Prostate gland (tissue), 2 donors: ENCODE measurements around the gene AGBL3.

Source experiments
- POLR2A ChIP-seq: fragments of 450-650 bp; IDR thresholded peaks from one replicate; pipeline ENCODE4 v1.6.1; 2016; ENCODE audit warnings: antibody characterized with exemption, mild to moderate bottlenecking
- TF ChIP-seq, protein P1 (sequence below), 4 experiments: fragments of 200-600 bp in 2 of 4; fragments of 450-650 bp in 2 of 4; sonication (generic) in 2 of 4; IDR thresholded peaks; 1 replicate in 3 of 4; 2 replicates in 1 of 4; pipeline ENCODE4 v1.5.1; 2016 to 2019; ENCODE audit warnings: antibody characterized with exemption in 4 of 4, mild to moderate bottlenecking in 2 of 4, moderate library complexity in 2 of 4

- TF ChIP-seq, protein P1, sequence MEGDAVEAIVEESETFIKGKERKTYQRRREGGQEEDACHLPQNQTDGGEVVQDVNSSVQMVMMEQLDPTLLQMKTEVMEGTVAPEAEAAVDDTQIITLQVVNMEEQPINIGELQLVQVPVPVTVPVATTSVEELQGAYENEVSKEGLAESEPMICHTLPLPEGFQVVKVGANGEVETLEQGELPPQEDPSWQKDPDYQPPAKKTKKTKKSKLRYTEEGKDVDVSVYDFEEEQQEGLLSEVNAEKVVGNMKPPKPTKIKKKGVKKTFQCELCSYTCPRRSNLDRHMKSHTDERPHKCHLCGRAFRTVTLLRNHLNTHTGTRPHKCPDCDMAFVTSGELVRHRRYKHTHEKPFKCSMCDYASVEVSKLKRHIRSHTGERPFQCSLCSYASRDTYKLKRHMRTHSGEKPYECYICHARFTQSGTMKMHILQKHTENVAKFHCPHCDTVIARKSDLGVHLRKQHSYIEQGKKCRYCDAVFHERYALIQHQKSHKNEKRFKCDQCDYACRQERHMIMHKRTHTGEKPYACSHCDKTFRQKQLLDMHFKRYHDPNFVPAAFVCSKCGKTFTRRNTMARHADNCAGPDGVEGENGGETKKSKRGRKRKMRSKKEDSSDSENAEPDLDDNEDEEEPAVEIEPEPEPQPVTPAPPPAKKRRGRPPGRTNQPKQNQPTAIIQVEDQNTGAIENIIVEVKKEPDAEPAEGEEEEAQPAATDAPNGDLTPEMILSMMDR (IDR thresholded peaks at IDR 0.05), result no peak
- no peak for TF ChIP-seq POLR2A
Measured at GRCh38 chr7:135154734-135155133, 168.4 kb downstream of the AGBL3 start.
